ENCODE data around the gene FBXO30. TPM values are rescaled to one million over a fixed set of nuclear protein-coding genes. Genes with fewer than 3 reads are reported as not detected.

FBXO30 gene, protein sequence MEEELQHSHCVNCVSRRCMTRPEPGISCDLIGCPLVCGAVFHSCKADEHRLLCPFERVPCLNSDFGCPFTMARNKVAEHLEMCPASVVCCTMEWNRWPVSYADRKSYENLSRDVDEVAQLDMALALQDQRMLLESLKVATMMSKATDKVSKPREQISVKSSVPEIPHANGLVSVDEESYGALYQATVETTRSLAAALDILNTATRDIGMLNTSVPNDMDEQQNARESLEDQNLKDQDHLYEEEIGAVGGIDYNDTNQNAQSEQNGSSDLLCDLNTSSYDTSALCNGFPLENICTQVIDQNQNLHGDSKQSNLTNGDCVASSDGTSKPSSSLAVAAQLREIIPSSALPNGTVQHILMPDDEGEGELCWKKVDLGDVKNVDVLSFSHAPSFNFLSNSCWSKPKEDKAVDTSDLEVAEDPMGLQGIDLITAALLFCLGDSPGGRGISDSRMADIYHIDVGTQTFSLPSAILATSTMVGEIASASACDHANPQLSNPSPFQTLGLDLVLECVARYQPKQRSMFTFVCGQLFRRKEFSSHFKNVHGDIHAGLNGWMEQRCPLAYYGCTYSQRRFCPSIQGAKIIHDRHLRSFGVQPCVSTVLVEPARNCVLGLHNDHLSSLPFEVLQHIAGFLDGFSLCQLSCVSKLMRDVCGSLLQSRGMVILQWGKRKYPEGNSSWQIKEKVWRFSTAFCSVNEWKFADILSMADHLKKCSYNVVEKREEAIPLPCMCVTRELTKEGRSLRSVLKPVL
- 1 to 10 TPM in 1 of 3 donors, under 1 TPM in 2; 0.67 to 1.4 (median 0.74) TPM for polyA plus RNA-seq

DNA sequence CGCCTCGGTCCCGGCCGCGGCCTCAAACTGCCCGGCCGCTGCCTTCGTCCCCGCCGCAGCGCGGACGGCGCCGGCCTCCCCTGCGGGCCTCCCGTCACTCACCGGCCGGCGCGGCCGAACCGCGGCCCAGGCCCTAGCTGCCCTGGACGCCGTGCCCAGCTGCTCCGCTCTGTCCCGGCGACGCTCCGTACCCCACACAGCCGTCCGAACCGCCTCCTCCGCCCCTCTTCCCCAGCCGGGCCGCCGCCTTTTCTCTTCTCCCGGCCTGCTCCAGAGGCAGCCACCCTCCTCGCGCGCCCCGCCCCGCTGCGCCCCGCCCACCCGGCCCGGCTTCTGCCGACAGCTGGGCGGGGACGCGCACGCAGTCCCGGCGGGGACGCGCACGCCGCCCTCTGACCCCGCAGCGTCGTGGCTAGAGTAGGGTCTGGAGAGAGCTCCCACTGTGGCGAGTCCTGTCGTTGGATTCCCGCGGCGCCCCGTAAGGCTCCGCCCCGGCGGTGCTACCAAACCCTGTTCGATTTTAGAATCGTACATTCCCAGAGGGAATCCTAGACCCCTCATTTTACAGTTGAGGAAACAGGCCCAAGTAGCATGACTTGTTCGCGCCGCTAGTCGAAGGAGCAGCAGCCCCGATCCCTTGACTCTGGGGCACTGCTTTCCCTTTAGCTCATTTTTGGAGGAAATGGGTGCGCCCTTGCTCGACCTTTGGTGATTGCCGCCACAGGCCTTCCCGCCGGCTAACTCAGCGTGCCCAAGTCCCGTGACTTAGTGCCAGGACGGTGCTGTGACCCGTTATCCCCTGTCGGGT, at the start of gene FBXO30:
Gene FBXO30, minus strand, starts transcription at position 295 of the 808 bp plus-strand sequence. CDS start 8,390 bp downstream, outside the sequence.
- peak within 1 kb of the TSS; percentile 92 to 96 (median 94) for H3K4me3 Mint-ChIP-seq
- H3K27ac Mint-ChIP-seq: peak within 1 kb of the TSS; percentile 89 to 94 (median 92)

DNA sequence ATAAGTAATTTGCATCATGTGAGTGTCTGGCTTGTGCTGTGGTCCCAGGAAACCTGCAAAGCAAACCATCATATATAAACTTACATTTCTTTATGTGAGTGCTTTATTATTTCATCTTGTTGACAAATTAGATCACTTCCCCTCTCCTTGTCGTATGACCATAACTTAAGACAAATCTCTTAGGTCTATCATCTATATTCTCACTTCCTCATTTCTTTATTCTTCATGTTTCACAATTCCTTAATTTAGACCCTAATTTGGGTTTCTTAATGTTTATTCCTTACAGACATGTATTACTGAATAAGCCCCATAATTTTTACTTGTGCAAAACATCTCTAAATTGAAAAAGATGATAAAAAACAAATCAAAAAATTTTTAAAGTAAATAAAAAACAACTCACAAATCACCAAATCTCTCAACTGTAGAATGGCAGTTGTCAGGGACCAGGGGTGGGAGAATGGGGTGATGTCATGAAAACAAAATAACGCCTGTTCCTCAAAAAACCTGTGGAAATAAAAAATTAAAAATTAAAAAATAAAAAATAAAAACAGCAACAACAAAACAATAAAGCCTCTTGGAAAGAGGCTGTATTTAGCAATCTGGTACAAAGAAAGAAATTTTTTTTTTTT, 49.5 kb upstream of the FBXO30 start:
- H3K27ac Mint-ChIP-seq: no peak overlapping the region
- no peaks in the 10 kb centered on the region for H3K9me3 Mint-ChIP-seq
- H3K4me3 Mint-ChIP-seq: no peak overlapping the region
- DNase-seq: no peak
- peaks cover 0 to 4% (median 0%) of the 10 kb centered on the region in 3 donors for H3K27me3 Mint-ChIP-seq (ENCODE audit: low read depth in 3 of 3)
- peaks cover 0 to 13% (median 6%) of the 10 kb centered on the region in 3 donors for H3K36me3 Mint-ChIP-seq
- peaks cover 31 to 37% of the 10 kb centered on the region in 2 donors for H3K4me1 Mint-ChIP-seq

More for the DNA sequence above, at the start of gene FBXO30:
- Mint-ChIP-seq H3K27me3 (ENCODE audit: low read depth in 3 of 3) (peaks cover 2 to 3% (median 2%) of the 10 kb centered on the region in 3 donors), H3K36me3 (no peaks in the 10 kb centered on the region), H3K9me3 (no peaks in the 10 kb centered on the region), H3K4me1 (peaks cover 37 to 41% of the 10 kb centered on the region in 2 donors)
- peak; percentile 86 to 88 (median 88) for DNase-seq

DNA sequence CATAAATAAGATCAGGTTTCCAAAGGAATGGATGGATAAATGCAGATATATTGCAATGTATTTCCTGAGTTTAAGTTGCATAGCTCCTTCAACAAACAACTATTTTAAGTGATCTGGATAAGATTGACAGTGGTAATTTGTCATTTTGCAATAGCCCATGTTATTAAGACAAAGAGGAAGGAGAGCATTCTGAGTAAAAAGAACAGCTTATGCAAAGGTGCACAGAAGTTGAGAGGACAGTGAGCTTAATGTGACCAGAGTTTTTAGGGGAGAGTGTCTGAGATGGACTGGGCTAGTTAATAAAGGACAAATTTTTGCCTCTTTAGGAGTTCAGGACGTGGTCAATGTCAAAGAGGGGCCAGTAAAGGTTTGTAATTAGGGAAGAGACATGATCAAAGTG, 48.8 kb upstream of the FBXO30 start:
- Mint-ChIP-seq H3K27ac (no peak overlapping the region), H3K4me1 (peaks cover 31 to 37% of the 10 kb centered on the region in 2 donors), H3K4me3 (no peak overlapping the region), H3K9me3 (no peaks in the 10 kb centered on the region), H3K27me3 (ENCODE audit: low read depth in 3 of 3) (peaks cover 0 to 4% (median 0%) of the 10 kb centered on the region in 3 donors), H3K36me3 (peaks cover 0 to 16% (median 10%) of the 10 kb centered on the region in 3 donors)
- DNase-seq: no peak

DNA sequence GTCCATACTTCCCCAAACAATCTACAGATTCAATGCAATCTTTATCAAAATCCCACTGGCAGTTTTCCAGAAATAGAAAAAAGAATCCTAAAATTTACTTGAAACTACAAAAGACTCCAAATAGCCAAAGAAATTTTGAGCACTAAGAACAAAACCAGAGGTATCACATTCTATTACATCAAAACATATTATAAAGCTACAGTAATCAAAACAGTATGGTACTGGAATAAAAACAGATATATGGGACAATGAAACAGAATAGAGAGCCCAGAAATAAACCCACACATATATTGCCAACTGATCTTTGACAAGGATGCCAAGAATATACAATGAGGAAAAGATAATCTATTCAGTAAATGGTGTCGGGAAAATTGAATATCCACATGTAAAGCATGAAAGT, 46.0 kb upstream of the FBXO30 start:
- no peak overlapping the region for H3K4me3 Mint-ChIP-seq
- peaks cover 9 to 10% of the 10 kb centered on the region in 2 donors for H3K4me1 Mint-ChIP-seq
- H3K9me3 Mint-ChIP-seq: no peaks in the 10 kb centered on the region
- peaks cover 0 to 6% (median 0%) of the 10 kb centered on the region in 3 donors for H3K27me3 Mint-ChIP-seq (ENCODE audit: low read depth in 3 of 3)
- DNase-seq: no peak
- no peak overlapping the region for H3K27ac Mint-ChIP-seq
- peaks cover 4 to 21% (median 19%) of the 10 kb centered on the region in 3 donors for H3K36me3 Mint-ChIP-seq

DNA sequence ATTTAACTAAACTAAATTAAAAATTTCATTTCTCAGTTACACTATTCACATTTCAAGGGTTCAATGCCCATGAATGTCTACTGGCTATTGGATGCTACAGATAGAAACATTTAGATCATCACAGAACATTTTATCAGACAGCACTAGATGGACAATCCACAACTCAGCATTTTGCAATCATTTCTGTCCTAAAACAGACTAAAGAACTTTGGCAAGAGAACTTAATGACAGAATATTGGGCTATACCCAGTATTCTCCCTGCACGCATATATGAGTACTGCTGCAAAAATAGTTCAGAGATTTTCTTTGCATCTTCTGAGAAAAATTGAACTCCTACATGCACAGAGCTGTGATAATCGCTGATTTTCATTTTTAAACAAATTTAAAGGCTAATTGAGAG, 36.1 kb upstream of the FBXO30 start:
- no peaks in the 10 kb centered on the region for H3K27me3 Mint-ChIP-seq (ENCODE audit: low read depth in 3 of 3)
- no peaks in the 10 kb centered on the region for H3K9me3 Mint-ChIP-seq
- H3K4me3 Mint-ChIP-seq: no peak overlapping the region
- peaks cover 0 to 4% (median 4%) of the 10 kb centered on the region in 3 donors for H3K36me3 Mint-ChIP-seq
- no peak overlapping the region for H3K27ac Mint-ChIP-seq
- DNase-seq: no peak
- peaks cover 7% of the 10 kb centered on the region in 2 donors for H3K4me1 Mint-ChIP-seq

DNA sequence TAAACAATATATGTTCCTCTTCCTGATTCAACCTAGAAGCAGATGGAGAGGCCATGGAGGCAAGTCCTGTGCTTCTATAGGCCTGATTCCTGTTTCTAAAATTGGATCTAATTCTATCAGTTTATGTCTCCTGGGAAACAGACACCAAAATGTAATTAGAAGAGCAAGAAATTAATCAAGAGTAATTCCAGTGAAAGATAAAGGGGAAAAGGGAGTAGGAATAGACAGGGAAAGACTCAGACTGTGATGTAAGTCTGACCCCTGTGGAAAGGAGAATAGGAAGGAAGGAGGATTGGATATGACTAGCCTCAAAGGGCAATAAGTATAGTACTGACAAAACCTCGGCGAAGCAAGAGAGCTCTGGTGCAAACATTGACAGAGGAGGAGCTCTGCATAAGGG, 33.9 kb upstream of the FBXO30 start:
- no peak overlapping the region for H3K4me3 Mint-ChIP-seq
- H3K9me3 Mint-ChIP-seq: no peaks in the 10 kb centered on the region
- H3K27me3 Mint-ChIP-seq (ENCODE audit: low read depth in 3 of 3): peaks cover 0 to 2% (median 0%) of the 10 kb centered on the region in 3 donors
- H3K36me3 Mint-ChIP-seq: peaks cover 0 to 4% (median 4%) of the 10 kb centered on the region in 3 donors
- no peak overlapping the region for H3K27ac Mint-ChIP-seq
- H3K4me1 Mint-ChIP-seq: peaks cover 11 to 14% of the 10 kb centered on the region in 2 donors
- DNase-seq: no peak

DNA sequence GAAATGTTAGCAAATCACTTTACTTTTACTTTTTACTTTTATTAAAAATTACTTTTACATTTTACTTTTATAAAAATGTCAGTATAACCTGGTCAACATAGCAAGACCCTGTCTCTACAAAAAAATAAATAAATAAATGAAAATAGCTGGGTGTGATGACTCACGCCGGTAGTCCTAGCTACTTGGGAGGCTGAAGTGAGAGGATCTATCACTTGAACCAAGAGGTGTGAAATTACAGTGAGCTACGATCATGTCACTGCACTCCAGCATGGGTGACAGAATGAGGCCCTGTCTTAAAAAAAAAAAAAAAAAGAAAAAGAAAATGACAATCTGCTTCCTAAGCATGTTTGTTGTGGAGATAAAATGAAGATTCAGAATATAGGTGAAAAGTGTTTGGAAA, 31.0 kb upstream of the FBXO30 start:
- DNase-seq: peak in 2 of 3 donors; percentile 19 to 32
- H3K4me1 Mint-ChIP-seq: peaks cover 11 to 14% of the 10 kb centered on the region in 2 donors
- H3K4me3 Mint-ChIP-seq: no peak overlapping the region
- H3K27ac Mint-ChIP-seq: peak overlapping the region in 3 of 6 donors; percentile 1 to 75 (median 46)
- peaks cover 0 to 2% (median 0%) of the 10 kb centered on the region in 3 donors for H3K27me3 Mint-ChIP-seq (ENCODE audit: low read depth in 3 of 3)
- peaks cover 0 to 4% (median 4%) of the 10 kb centered on the region in 3 donors for H3K36me3 Mint-ChIP-seq
- no peaks in the 10 kb centered on the region for H3K9me3 Mint-ChIP-seq

DNA sequence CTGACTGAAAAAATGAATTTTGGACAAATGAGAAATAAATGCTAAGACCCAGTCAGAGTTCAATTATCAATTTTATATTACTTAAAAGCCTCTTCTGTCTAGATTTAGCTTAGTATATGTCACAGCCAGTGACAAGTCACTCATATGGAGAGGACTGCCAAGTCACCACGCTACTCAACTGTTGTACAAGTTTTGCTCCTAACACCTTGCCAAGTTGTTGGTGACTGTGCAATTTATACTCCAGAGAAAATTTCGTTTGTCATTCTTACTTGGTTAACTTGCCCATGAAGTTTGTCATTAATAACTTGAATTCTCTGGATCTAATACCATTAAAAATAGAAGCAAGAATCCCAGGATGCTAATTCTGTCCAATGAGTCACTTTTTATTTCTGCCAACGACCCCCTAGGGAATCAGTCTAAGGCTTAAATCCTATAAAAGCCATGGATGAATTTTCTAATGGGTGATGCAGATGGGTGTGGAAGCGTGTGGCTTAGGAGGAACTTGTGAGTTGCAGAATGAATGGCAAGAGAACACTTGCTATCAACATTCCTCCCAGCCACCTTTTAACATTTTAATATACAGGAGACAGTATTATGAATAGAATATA, 30.4 kb upstream of the FBXO30 start:
- Mint-ChIP-seq H3K27me3 (ENCODE audit: low read depth in 3 of 3) (peaks cover 0 to 2% (median 0%) of the 10 kb centered on the region in 3 donors), H3K4me1 (peaks cover 11 to 14% of the 10 kb centered on the region in 2 donors), H3K36me3 (peaks cover 0 to 3% (median 2%) of the 10 kb centered on the region in 3 donors), H3K4me3 (no peak overlapping the region), H3K27ac (peak overlapping the region in 2 of 6 donors; percentile 30 to 50), H3K9me3 (no peaks in the 10 kb centered on the region)
- no peak for DNase-seq

DNA sequence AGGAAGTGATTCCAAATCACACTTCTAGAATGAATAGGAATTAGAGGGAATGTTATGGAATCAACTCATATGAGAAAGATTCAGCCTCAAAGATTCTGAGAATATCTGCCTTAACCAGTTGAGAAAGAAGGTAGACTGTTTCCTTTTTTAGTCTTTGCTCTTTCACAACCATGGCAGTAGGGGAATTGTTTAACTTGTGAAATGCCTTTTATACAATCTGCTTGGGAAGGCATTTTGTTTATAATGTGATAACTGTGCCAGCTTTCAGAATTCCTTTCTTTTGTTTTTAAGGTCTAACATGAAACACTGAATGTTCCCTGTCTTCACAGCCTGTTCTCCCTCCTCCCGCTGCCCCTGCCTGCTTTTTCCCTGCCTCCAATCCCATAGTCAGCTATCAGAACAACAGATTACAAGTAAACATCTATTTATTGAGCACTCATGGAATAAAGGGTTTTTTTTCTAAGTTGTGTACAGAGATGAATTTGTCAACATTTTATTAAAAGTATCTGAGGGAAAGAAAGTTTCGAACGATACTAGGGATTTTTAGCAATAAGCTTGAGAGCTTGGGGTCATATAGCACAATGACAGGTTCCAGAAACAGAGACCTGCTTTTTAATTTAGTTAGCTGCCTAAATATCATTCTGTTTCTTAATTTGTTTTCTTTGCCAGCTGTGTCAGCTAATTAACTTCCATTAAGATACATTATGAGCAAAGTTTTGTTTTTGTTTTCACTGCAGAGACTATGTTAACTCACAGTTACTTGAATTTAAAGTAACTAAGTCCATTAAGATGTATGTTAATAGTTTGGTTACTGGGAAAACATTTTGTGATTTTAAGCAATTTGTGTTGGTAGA, 28.3 kb upstream of the FBXO30 start:
- Mint-ChIP-seq H3K4me1 (peaks cover 11 to 14% of the 10 kb centered on the region in 2 donors), H3K4me3 (no peak overlapping the region), H3K36me3 (peaks cover 0 to under 1% (median 0%) of the 10 kb centered on the region in 3 donors), H3K9me3 (no peaks in the 10 kb centered on the region), H3K27ac (no peak overlapping the region), H3K27me3 (ENCODE audit: low read depth in 3 of 3) (peaks cover 0 to 2% (median 0%) of the 10 kb centered on the region in 3 donors)
- DNase-seq: no peak

DNA sequence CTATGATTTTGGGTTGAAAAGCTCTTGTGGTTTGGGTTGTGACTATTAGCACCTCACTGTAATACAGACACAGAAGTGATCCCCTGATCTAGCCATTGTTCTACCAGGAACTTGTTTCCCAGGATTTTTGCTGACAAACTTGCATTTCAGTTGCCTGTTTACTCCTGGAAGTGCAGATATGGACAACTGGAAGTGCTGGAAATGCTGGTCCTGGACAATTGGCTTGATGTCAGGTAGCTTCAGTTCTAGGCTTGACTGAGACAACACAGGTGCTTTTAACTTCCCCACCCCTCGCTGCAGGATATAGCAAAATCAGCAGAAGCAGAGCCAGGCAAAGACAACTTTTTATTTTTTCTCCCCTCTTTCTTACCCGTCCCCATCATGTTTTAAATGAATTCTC, 27.1 kb upstream of the FBXO30 start:
- no peak for DNase-seq
- no peak overlapping the region for H3K27ac Mint-ChIP-seq
- peaks cover 0 to 6% (median 0%) of the 10 kb centered on the region in 3 donors for H3K36me3 Mint-ChIP-seq
- peaks cover 11 to 14% of the 10 kb centered on the region in 2 donors for H3K4me1 Mint-ChIP-seq
- H3K9me3 Mint-ChIP-seq: no peaks in the 10 kb centered on the region
- no peak overlapping the region for H3K4me3 Mint-ChIP-seq
- H3K27me3 Mint-ChIP-seq (ENCODE audit: low read depth in 3 of 3): peaks cover 0 to 2% (median 0%) of the 10 kb centered on the region in 3 donors

DNA sequence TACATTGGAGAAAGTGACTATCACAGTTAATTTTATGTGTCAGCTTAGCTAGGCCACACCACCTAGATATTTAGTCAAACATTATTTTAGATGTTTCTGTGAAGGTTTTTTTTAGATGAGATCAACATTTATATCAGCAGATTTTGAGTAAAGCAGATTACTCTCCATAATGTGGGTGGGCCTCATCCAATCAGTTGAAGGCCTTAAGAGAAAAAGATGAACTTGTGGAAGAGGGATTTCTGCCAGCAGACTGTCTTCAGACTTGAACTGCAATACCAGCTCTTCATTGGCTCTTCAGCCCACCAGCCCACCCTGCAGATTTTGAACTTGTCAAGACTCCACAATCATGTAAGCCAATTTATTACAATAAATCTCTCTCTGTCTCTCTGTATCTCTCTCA, 25.1 kb upstream of the FBXO30 start:
- no peaks in the 10 kb centered on the region for H3K9me3 Mint-ChIP-seq
- peaks cover 0 to 12% (median 0%) of the 10 kb centered on the region in 3 donors for H3K36me3 Mint-ChIP-seq
- DNase-seq: no peak
- no peak overlapping the region for H3K4me3 Mint-ChIP-seq
- no peak overlapping the region for H3K27ac Mint-ChIP-seq
- peaks cover 0 to 2% (median 0%) of the 10 kb centered on the region in 3 donors for H3K27me3 Mint-ChIP-seq (ENCODE audit: low read depth in 3 of 3)
- no peaks in the 10 kb centered on the region for H3K4me1 Mint-ChIP-seq

DNA sequence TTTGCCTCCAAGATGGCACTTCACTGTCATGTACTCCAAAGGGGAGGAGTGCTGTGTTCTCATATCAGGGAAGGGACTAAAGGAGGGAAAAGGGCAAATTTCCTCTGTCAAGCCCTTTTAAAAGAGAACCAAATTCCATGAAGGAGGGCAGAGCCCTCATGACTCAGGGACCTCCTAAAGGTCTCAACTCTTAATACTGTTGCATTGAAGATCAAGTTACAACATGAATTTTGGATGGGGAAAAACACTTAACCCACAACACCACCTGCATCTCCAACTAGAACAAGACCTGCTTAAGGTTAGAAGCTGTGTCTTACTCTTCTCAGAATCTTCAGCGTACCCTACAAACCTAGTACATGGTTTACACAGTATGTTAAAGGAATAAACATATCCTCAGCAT, 23.7 kb upstream of the FBXO30 start:
- no peak overlapping the region for H3K4me3 Mint-ChIP-seq
- no peak for DNase-seq
- H3K27ac Mint-ChIP-seq: no peak overlapping the region
- no peaks in the 10 kb centered on the region for H3K27me3 Mint-ChIP-seq (ENCODE audit: low read depth in 3 of 3)
- no peaks in the 10 kb centered on the region for H3K4me1 Mint-ChIP-seq
- H3K9me3 Mint-ChIP-seq: no peaks in the 10 kb centered on the region
- peaks cover 0 to 12% (median 0%) of the 10 kb centered on the region in 3 donors for H3K36me3 Mint-ChIP-seq
